A673 (cell line): ENCODE data around the gene SPATA2L. TPM values are rescaled to one million over a fixed set of nuclear protein-coding genes. Genes with fewer than 3 reads are reported as not detected.
"Not testable (repeated sequence)": the region's sequence is repeated elsewhere in the genome, so short reads cannot be mapped to it uniquely, and the experiment has no call there.

Experiments
- BruUV-seq: library from RNA; stranded (reverse); fragments of 400-500 nt; replicated peaks from 2 replicates; lab custom pipeline; 2021; lab: Mats Ljungman, UMichigan
- CTCF ChIA-PET: fragments of 300-600 bp; sonication (Branson Sonifier 250); formaldehyde crosslinking; loops from one replicate; lab custom pipeline; 2022; ENCODE audit warnings: antibody characterized with exemption; lab: Charles Lee
- POLR2A ChIA-PET: fragments of 300-600 bp; sonication (Branson Sonifier 250); formaldehyde crosslinking; loops from one replicate; lab custom pipeline; 2022; ENCODE audit warnings: antibody characterized with exemption; ENCODE audit not compliant: low non-redundant PET; lab: Charles Lee
- DNase-seq: peaks from one replicate; pipeline ENCODE4 v3.0.0-alpha.2; 2015; ENCODE audit warnings: low spot score
- H3K27ac ChIP-seq: fragments of 200-600 bp; sonication (generic); 2 replicates; pipeline ENCODE4 v1.5.1; 2016; ENCODE audit warnings: mixed run types, low read depth, mild to moderate bottlenecking, mixed read lengths, antibody characterized with exemption, low read length; ENCODE audit not compliant: poor library complexity, severe bottlenecking
- H3K27me3 ChIP-seq: fragments of 200-600 bp; sonication (generic); replicated peaks from 2 replicates; pipeline ENCODE4 v1.6.1; 2017; ENCODE audit warnings: mixed run types, low read depth, mild to moderate bottlenecking, mixed read lengths, antibody characterized with exemption, low read length; ENCODE audit not compliant: insufficient read depth, poor library complexity
- H3K36me3 ChIP-seq: fragments of 200-600 bp; sonication (generic); 2 replicates; pipeline ENCODE4 v1.6.1; 2016; ENCODE audit warnings: mixed run types, mild to moderate bottlenecking, mixed read lengths, antibody characterized with exemption, low read length; ENCODE audit not compliant: insufficient read depth, poor library complexity, severe bottlenecking
- H3K4me1 ChIP-seq: fragments of 200-600 bp; sonication (generic); 2 replicates; pipeline ENCODE4 v1.6.1; 2017; ENCODE audit warnings: mixed run types, mild to moderate bottlenecking, mixed read lengths, antibody characterized with exemption, low read length; ENCODE audit not compliant: insufficient read depth, poor library complexity, severe bottlenecking
- H3K4me3 ChIP-seq: fragments of 200-600 bp; sonication (generic); 2 replicates; pipeline ENCODE4 v1.5.1; 2016; ENCODE audit warnings: low read depth, mixed run types, mild to moderate bottlenecking, mixed read lengths, low read length; ENCODE audit not compliant: poor library complexity, severe bottlenecking
- H3K9me3 ChIP-seq: fragments of 200-600 bp; sonication (generic); 2 replicates; pipeline ENCODE4 v1.6.1; 2016; ENCODE audit warnings: mixed run types, low read depth, mild to moderate bottlenecking, mixed read lengths, antibody characterized with exemption, low read length; ENCODE audit not compliant: poor library complexity, severe bottlenecking
- CTCF ChIP-seq: fragments of 300-800, 200-600 bp; sonication (generic); conservative IDR thresholded peaks from 2 replicates; pipeline ENCODE4 v1.5.1; 2017; ENCODE audit warnings: low read depth, mild to moderate bottlenecking, antibody characterized with exemption, low read length, moderate library complexity, mixed read lengths
- EZH2 ChIP-seq: fragments of 200-600 bp; sonication (generic); IDR thresholded peaks from 2 replicates; pipeline ENCODE4 v1.6.1; 2017; ENCODE audit warnings: borderline replicate concordance, low read depth, mild to moderate bottlenecking, mixed read lengths, antibody characterized with exemption, low read length; ENCODE audit not compliant: poor library complexity, severe bottlenecking
- intact Hi-C: fragments of 100-400 bp; cut with micrococcal nuclease; formaldehyde crosslinking; loops from one replicate; pipeline ENCODE4 v1.10.0; 2022; ENCODE audit not compliant: unreplicated experiment
- total RNA-seq: library from RNA; stranded (reverse); gene quantifications from 2 replicates; pipeline ENCODE4 v1.2.3, GENCODE V29; 2021

Gene SPATA2L
- total RNA-seq, 1 experiment from 2014 or later, result 19.1 TPM

GRCh38 chr16:89667000-89667399 is 34.5 kb downstream of the SPATA2L start:
- BruUV-seq, H3K27me3 ChIP-seq, H3K9me3 ChIP-seq, H3K4me3 ChIP-seq, POLR2A ChIA-PET, H3K36me3 ChIP-seq, intact Hi-C loops, CTCF ChIA-PET, H3K4me1 ChIP-seq, H3K27ac ChIP-seq: not testable (repeated sequence)
- peak; percentile 47 for TF ChIP-seq CTCF
- DNase-seq, result peak; percentile 56

GRCh38 chr16:89664238-89664637 is 37.3 kb downstream of the SPATA2L start:
- H3K4me3 ChIP-seq, H3K27me3 ChIP-seq, intact Hi-C loops, POLR2A ChIA-PET, H3K9me3 ChIP-seq, DNase-seq, H3K4me1 ChIP-seq, CTCF ChIA-PET, BruUV-seq: not testable (repeated sequence)
- peaks cover 28% of the 10 kb centered on the region for H3K36me3 ChIP-seq
- peak overlapping the region; percentile 23 for H3K27ac ChIP-seq

GRCh38 chr16:89661215-89661614 is 40.3 kb downstream of the SPATA2L start:
- CTCF ChIA-PET, result no interaction called here

More at GRCh38 chr16:89661215-89661614, 40.3 kb downstream of the SPATA2L start:
- H3K27me3 ChIP-seq, result no peaks in the 10 kb centered on the region
- H3K4me3 ChIP-seq, result no peak overlapping the region
- intact Hi-C loops, result no loop called here
- no TSS peak for BruUV-seq
- H3K36me3 ChIP-seq, result peaks cover 30% of the 10 kb centered on the region
- POLR2A ChIA-PET, result no interaction called here
- no peaks in the 10 kb centered on the region for H3K9me3 ChIP-seq
- no peak for DNase-seq
- no peak for TF ChIP-seq EZH2
- TF ChIP-seq CTCF, result no peak
- H3K4me1 ChIP-seq, result peaks cover 18% of the 10 kb centered on the region
- no peak overlapping the region for H3K27ac ChIP-seq
